SW480 (cell line): Measurements from ENCODE around the gene DYNC1H1.
A peak's percentile ranks its signal among the peaks of the same experiment; 100 is the strongest.

ENCODE experiments used
- DNase-seq: peaks from one replicate; pipeline ENCODE4 v3.0.0-alpha.2; 2016; ENCODE audit warnings: low spot score

DYNC1H1 gene

GRCh38 chr14:101945171-101945570 lies 19.2 kb upstream of the DYNC1H1 start:
- no peak for DNase-seq

GRCh38 chr14:101947577-101947903 lies 16.8 kb upstream of the DYNC1H1 start:
- no peak for DNase-seq

GRCh38 chr14:101947904-101948665 lies 16.3 kb upstream of the DYNC1H1 start:
- DNase-seq, result peak; percentile 100

- no peak for DNase-seq
Observed at GRCh38 chr14:101948666-101949216, 15.6 kb upstream of the DYNC1H1 start.

GRCh38 chr14:101950100-101950499 lies 14.3 kb upstream of the DYNC1H1 start:
- DNase-seq, result no peak

- DNase-seq, result no peak
Observed at GRCh38 chr14:101950516-101951215, 13.7 kb upstream of the DYNC1H1 start.

- no peak for DNase-seq
Observed at GRCh38 chr14:101953151-101953550, 11.2 kb upstream of the DYNC1H1 start.

- DNase-seq, result no peak
Observed at GRCh38 chr14:101954501-101954900, 9.9 kb upstream of the DYNC1H1 start.

GRCh38 chr14:101955695-101956161 lies 8.6 kb upstream of the DYNC1H1 start:
- DNase-seq, result no peak

GRCh38 chr14:101956179-101956885 lies 8.0 kb upstream of the DYNC1H1 start:
- no peak for DNase-seq

- DNase-seq, result no peak
Observed at GRCh38 chr14:101957406-101958234, 6.8 kb upstream of the DYNC1H1 start.

GRCh38 chr14:101958418-101959180 lies 5.8 kb upstream of the DYNC1H1 start:
- DNase-seq, result no peak

GRCh38 chr14:101959277-101959676 lies 5.1 kb upstream of the DYNC1H1 start:
- DNase-seq, result no peak

GRCh38 chr14:101960225-101960624 lies 4.1 kb upstream of the DYNC1H1 start:
- DNase-seq, result no peak

GRCh38 chr14:101961011-101961721 lies 3.2 kb upstream of the DYNC1H1 start:
- peak; percentile 86 for DNase-seq

- no peak for DNase-seq
Observed at GRCh38 chr14:101961746-101962502, 2.4 kb upstream of the DYNC1H1 start.

- DNase-seq, result peak; percentile 54
Observed at GRCh38 chr14:101962503-101962874, 1.9 kb upstream of the DYNC1H1 start.

GRCh38 chr14:101963052-101963451 lies 1.3 kb upstream of the DYNC1H1 start:
- DNase-seq, result no peak

- no peak for DNase-seq
Observed at GRCh38 chr14:101963656-101964296, 597 bp upstream of the DYNC1H1 start.
